ENCODE data around the gene SYT14.
"Not testable (repeated sequence)": the region's sequence is repeated elsewhere in the genome, so short reads cannot be mapped to it uniquely, and the experiment has no call there.

Gene SYT14

GRCh38 chr1:210031473-210031872 is 93.5 kb downstream of the SYT14 start:
- no peak for TF ChIP-seq CTCF (IDR thresholded peaks at IDR 0.05; ENCODE audit: low read depth, low read length)
- DNase-seq (ENCODE audit: low read depth in 2 of 2): no peak
- no peak overlapping the region for H3K4me3 ChIP-seq (replicated peaks in 1 of 2; ENCODE audit: low read depth in 2 of 2, low read length in 2 of 2)

DNA sequence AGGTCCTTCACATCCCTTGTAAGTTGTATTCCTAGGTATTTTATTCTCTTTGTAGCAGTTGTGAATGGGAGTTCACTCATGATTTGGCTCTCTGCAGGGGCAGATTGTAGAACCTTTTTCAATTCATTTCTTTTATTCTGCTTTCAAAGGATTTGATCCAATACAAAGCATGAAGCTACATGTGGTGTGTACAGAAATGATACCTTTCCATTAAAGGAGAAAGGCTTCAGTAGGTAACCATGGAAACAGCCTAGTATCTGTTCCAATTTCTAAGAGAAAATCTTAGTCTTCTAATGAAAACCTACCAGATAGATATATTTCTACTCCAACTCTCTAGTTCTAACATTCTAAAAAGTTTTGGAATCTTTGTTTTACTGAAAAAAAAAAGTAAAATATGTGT is 105.0 kb downstream of the SYT14 start:
- no peak for DNase-seq (ENCODE audit: low read depth in 2 of 2)
- TF ChIP-seq CTCF (IDR thresholded peaks at IDR 0.05; ENCODE audit: low read depth, low read length): no peak
- H3K4me3 ChIP-seq (replicated peaks in 1 of 2; ENCODE audit: low read depth in 2 of 2, low read length in 2 of 2): no peak overlapping the region

GRCh38 chr1:210049616-210050015 is 111.6 kb downstream of the SYT14 start:
- TF ChIP-seq CTCF (IDR thresholded peaks at IDR 0.05; ENCODE audit: low read depth, low read length): no peak
- DNase-seq (ENCODE audit: low read depth in 2 of 2): no peak
- no peak overlapping the region for H3K4me3 ChIP-seq (replicated peaks in 1 of 2; ENCODE audit: low read depth in 2 of 2, low read length in 2 of 2)

- H3K4me3 ChIP-seq (replicated peaks in 1 of 2; ENCODE audit: low read depth in 2 of 2, low read length in 2 of 2); DNase-seq (ENCODE audit: low read depth in 2 of 2): not testable (repeated sequence)
These were observed 112.5 kb downstream of the SYT14 start for GRCh38 chr1:210050491-210050890.

DNA sequence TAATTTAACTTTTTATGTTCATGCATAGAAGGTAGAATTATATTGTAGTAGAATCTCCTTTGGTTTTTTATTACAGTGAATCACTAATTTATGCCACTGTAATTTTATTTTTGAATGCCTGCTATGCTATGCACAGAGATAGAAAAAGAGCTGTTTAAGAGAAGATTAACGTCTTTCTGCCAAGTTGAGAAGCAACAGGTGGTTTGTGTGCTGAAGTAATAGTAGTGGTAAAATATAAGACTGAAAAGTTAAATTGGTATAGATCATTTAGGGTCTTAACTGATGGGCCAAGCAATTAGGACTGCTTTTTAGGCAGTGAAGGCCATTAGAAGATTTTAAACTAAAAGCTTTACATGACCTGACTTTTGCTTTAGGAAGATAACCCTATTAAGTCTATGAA is 115.1 kb downstream of the SYT14 start:
- no peak for DNase-seq (ENCODE audit: low read depth in 2 of 2)
- H3K4me3 ChIP-seq (replicated peaks in 1 of 2; ENCODE audit: low read depth in 2 of 2, low read length in 2 of 2): no peak overlapping the region
- TF ChIP-seq CTCF (IDR thresholded peaks at IDR 0.05; ENCODE audit: low read depth, low read length): no peak

DNA sequence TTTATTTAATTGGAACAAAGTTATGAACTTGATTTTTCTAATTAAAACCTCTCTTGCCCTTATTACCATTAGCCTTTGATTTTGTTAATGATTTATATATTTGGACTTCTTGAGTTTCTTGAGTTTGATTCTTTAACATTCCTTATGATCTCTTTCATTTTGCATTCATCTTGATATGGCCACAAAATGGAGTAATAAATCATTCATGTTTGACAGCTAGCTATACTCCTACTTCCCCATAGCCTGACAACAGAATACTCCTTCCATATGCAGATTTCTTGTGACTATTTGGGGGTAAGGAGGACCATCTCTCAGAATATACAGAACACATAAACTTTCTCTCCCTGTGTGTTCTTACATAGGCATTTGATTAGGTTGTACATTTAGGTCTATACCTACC is 119.6 kb downstream of the SYT14 start:
- H3K4me3 ChIP-seq (replicated peaks in 1 of 2; ENCODE audit: low read depth in 2 of 2, low read length in 2 of 2): no peak overlapping the region
- DNase-seq (ENCODE audit: low read depth in 2 of 2): no peak
- no peak for TF ChIP-seq CTCF (IDR thresholded peaks at IDR 0.05; ENCODE audit: low read depth, low read length)

DNA sequence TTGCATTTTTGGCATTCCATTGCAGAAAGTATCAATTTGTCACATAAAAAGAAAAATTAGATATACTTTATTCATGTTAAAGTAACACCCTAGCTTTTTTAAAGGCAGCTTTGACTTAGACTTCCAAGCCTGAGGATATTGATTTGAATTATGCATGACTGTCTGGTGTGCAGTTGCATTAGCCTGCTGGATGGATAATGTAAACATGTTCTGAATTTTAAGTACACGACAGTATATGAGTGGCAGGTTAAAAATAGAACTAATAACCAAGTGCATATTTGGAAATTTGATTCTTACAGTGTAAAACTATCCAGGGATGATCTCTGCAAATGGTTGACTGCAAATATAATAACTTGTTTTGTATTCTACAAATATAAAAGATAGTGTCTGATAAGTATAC is 124.0 kb downstream of the SYT14 start:
- DNase-seq (ENCODE audit: low read depth in 2 of 2): no peak
- TF ChIP-seq CTCF (IDR thresholded peaks at IDR 0.05; ENCODE audit: low read depth, low read length): no peak
- H3K4me3 ChIP-seq (replicated peaks in 1 of 2; ENCODE audit: low read depth in 2 of 2, low read length in 2 of 2): no peak overlapping the region
